Measurements from ENCODE around the gene MVB12B.

MVB12B gene

DNA sequence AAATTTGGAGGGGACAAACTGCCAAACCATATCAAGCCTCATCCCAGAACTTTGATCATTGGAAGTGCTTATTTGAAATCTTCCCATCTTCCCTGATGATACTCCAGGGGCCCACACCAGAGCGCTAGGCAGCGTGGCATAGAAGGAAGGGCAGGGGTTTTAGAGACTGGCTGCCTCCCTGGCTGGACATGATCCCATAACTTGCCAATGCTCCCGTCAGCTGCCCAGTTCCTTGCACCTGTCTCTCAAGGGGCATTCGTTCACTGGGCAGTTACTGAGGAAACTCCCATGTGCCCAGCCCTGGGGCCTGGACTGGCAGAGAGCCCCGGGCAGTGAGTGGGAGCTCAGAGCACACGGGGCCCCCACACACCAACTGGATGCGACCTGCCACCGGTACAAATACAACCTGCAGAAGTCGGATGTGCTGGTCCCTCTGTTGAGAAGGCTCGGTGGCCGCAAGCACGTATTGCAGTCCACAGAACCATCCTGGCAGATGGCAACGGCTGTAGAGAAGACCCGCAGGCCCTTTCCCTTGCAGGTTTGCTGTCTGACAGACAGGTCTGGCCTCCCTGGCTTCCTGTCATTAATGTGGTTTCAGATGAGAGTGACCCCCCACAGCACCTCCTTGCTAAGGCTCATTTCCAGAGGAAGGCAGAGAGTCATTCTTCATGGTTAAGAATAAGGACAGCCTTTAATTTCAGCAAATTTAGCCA, 122.4 kb downstream of the MVB12B start:
- TF ChIP-seq, protein P1, sequence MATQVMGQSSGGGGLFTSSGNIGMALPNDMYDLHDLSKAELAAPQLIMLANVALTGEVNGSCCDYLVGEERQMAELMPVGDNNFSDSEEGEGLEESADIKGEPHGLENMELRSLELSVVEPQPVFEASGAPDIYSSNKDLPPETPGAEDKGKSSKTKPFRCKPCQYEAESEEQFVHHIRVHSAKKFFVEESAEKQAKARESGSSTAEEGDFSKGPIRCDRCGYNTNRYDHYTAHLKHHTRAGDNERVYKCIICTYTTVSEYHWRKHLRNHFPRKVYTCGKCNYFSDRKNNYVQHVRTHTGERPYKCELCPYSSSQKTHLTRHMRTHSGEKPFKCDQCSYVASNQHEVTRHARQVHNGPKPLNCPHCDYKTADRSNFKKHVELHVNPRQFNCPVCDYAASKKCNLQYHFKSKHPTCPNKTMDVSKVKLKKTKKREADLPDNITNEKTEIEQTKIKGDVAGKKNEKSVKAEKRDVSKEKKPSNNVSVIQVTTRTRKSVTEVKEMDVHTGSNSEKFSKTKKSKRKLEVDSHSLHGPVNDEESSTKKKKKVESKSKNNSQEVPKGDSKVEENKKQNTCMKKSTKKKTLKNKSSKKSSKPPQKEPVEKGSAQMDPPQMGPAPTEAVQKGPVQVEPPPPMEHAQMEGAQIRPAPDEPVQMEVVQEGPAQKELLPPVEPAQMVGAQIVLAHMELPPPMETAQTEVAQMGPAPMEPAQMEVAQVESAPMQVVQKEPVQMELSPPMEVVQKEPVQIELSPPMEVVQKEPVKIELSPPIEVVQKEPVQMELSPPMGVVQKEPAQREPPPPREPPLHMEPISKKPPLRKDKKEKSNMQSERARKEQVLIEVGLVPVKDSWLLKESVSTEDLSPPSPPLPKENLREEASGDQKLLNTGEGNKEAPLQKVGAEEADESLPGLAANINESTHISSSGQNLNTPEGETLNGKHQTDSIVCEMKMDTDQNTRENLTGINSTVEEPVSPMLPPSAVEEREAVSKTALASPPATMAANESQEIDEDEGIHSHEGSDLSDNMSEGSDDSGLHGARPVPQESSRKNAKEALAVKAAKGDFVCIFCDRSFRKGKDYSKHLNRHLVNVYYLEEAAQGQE (IDR thresholded peaks at IDR 0.05; ENCODE audit: low read depth), result no peak
- TF ChIP-seq NFIC (IDR thresholded peaks at IDR 0.05), result no peak
- TF ChIP-seq TAF1 (IDR thresholded peaks at IDR 0.05; ENCODE audit: low read depth), result no peak
- TF ChIP-seq, protein P2, sequence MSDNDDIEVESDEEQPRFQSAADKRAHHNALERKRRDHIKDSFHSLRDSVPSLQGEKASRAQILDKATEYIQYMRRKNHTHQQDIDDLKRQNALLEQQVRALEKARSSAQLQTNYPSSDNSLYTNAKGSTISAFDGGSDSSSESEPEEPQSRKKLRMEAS (IDR thresholded peaks at IDR 0.05), result no peak

DNA sequence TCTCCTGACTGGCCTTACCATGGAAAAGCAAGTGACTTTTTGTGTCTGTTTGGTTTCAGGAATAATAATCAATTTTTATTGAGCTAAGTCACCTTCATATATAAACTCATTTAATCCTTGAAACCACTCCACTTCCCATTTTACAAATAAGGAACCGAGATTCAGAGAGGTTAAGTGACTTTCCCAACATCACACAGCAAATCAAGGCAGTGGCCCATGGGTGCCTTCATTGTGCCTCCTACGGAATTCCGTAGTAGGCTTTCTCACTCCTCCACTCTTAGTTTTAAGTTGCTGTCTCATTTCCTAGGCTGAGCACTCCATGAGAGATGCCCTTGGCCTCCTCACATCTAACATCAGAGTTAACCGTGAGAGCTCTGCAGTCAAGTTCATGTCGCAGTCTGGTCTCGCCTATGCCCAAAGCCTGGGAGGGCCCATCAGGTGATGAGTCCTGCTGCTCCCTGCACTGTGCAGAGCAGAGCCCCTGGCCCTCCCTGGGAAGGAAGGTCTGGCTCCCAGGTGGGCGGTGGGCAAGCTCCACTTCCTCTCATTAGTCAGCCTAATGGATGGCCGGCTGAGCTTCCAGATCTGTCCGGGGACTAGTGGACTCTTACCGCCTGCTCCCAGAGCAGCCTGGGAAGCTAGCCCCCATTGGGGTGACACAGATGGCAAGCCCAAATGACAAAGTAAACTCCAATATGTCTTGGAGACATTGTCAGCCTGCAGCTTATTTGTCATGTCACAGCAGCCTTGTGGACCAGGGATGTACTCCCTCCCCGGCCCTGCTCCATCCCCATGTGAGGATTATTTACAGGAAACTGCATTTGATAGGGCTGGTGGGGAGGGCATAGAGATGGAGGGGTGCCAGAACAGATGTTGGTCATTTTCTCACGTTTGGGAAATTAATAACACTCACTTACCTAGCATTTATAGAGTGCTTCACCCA, 123.4 kb downstream of the MVB12B start:
- no peak for TF ChIP-seq YY1 (IDR thresholded peaks at IDR 0.05; ENCODE audit: low read depth)
- TF ChIP-seq TEAD4 (IDR thresholded peaks at IDR 0.05), result no peak
- TF ChIP-seq EP300 (IDR thresholded peaks at IDR 0.05; ENCODE audit: borderline replicate concordance), result no peak
- TF ChIP-seq, protein P1 (IDR thresholded peaks at IDR 0.05; ENCODE audit: low read depth), result no peak
- TF ChIP-seq, protein P3, sequence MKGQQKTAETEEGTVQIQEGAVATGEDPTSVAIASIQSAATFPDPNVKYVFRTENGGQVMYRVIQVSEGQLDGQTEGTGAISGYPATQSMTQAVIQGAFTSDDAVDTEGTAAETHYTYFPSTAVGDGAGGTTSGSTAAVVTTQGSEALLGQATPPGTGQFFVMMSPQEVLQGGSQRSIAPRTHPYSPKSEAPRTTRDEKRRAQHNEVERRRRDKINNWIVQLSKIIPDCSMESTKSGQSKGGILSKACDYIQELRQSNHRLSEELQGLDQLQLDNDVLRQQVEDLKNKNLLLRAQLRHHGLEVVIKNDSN (IDR thresholded peaks at IDR 0.05), result no peak
- no peak for TF ChIP-seq CEBPB (IDR thresholded peaks at IDR 0.05)
- no peak for TF ChIP-seq NFIC (IDR thresholded peaks at IDR 0.05)
- TF ChIP-seq RAD21 (IDR thresholded peaks at IDR 0.05; ENCODE audit: low read depth), result no peak
- TF ChIP-seq, protein P2 (IDR thresholded peaks at IDR 0.05), result no peak

DNA sequence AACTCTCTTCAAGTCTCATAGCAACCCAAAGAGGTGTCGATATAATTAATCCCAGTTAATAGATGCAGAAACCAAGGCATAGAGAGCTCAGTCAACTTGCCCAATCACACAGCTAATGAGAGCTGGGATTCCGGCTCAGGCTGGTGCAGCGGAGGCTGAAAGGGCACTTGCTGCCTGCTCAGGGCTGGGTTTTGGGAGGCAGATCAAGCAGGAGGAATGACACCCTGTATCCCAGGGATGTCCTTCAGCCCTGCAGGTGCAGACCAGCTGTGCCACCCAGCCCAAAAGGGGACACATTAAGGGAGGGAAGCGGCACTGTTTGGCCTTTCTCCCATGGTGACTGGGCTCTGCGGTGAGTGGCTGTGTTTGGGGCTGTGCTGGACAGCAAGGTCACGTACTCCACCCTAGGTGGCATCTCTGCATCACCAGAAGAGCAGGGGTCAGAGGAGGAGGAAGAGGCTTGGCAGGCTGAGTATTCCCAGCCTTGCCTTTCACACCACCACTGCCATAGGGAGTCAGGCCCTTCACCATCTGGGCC, 124.1 kb downstream of the MVB12B start:
- TF ChIP-seq TCF12 (IDR thresholded peaks at IDR 0.05; ENCODE audit: low read depth) (no peak), EGR1 (IDR thresholded peaks at IDR 0.05) (no peak), TEAD4 (IDR thresholded peaks at IDR 0.05) (no peak)
- TF ChIP-seq, protein P3 (IDR thresholded peaks at IDR 0.05), result no peak

DNA sequence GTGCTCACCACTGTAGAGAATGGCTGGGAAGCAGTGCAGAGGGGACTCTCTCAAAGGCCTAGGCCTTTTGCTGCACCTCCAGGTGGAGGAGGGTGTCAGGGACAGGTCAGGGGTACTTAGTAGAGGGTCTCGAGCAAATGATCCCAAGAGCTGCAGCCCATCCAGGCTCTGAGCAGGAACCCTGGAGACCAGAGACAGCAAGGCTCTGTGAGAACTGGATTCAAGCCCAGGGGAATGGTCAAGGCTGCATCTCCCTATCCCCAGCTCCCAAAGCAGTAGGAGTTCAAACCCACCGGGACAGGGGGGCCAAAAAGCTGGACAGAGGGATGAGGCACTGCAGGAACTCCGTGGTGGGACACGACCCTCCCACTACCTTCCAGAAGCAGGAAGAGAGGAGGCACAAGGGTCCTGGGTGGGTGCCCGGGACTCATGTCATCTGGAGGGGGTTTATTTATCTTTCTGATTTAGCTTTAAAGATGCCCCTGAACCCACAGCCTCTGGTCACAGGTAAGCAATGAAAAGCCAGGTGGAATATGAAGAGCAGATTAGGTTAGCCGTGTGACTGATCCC, 124.8 kb downstream of the MVB12B start:
- no peak for TF ChIP-seq NFIC (IDR thresholded peaks at IDR 0.05)
- TF ChIP-seq EGR1 (IDR thresholded peaks at IDR 0.05), result no peak
- no peak for TF ChIP-seq CEBPB (IDR thresholded peaks at IDR 0.05)
- TF ChIP-seq RAD21 (IDR thresholded peaks at IDR 0.05; ENCODE audit: low read depth), result no peak
- no peak for TF ChIP-seq TEAD4 (IDR thresholded peaks at IDR 0.05)

DNA sequence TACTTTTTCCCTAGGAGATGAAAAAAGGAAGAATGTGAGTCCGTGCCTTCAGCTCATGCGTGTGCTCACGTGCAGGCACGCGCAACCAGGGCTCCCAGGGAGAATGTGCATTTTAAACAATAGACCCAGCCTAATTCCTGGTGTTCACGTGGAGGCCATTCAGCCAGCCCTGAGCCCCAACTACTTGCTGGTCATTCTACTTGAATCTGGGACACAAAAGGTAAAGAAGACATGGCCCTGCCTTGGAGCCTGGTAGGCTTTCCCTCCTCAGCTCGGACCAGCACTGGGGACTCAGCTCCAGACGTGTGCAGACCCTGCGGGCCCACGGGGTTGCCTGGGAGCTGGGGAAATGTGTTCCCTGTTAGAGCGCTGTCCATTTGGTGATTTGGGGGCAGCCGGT, 125.5 kb downstream of the MVB12B start:
- TF ChIP-seq CEBPB (IDR thresholded peaks at IDR 0.05) (no peak), YY1 (IDR thresholded peaks at IDR 0.05; ENCODE audit: low read depth) (no peak), EGR1 (IDR thresholded peaks at IDR 0.05) (no peak), ZBTB7A (IDR thresholded peaks at IDR 0.05; ENCODE audit: low read depth) (no peak)
- TF ChIP-seq, protein P2 (IDR thresholded peaks at IDR 0.05), result no peak

Data from Ishikawa (cell line).